Retinal pigment epithelial cell (primary cell): ENCODE data around the gene FRRS1.
"Not testable (repeated sequence)": the region's sequence is repeated elsewhere in the genome, so short reads cannot be mapped to it uniquely, and the experiment has no call there.

Source experiments
- DNase-seq: peaks from one replicate; pipeline ENCODE4 v3.0.0-alpha.2; 2010; ENCODE audit warnings: low read depth
- H3K4me3 ChIP-seq: 2 replicates; pipeline ENCODE4 v1.5.1; 2011; ENCODE audit warnings: mild to moderate bottlenecking, low read length, control low read depth, moderate library complexity
- TF ChIP-seq, protein P1 (sequence below): conservative IDR thresholded peaks from 2 replicates; pipeline ENCODE4 v1.5.1; 2011; ENCODE audit warnings: low read depth, low read length, control low read depth, inconsistent platforms

Gene FRRS1

DNA sequence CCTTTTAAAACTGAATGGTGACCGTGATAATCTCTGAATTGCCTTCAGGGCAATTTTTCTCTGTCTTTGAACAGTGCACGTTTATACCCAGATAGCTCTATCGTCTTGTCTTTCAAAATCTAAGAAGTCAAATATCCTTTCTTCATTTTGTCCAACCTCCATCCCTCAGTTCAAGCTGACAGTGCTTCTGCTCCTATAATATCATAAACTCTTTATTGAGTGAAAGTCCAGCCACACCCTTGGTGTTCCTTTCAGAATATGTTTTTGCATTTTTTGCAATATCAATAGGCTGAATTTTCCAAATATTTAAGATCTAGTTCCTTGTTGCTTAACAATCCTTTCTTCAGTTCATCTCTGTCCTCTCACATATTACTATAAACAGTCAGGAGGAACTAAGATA lies 35.1 kb upstream of the FRRS1 start:
- DNase-seq: no peak
- TF ChIP-seq, protein P1, sequence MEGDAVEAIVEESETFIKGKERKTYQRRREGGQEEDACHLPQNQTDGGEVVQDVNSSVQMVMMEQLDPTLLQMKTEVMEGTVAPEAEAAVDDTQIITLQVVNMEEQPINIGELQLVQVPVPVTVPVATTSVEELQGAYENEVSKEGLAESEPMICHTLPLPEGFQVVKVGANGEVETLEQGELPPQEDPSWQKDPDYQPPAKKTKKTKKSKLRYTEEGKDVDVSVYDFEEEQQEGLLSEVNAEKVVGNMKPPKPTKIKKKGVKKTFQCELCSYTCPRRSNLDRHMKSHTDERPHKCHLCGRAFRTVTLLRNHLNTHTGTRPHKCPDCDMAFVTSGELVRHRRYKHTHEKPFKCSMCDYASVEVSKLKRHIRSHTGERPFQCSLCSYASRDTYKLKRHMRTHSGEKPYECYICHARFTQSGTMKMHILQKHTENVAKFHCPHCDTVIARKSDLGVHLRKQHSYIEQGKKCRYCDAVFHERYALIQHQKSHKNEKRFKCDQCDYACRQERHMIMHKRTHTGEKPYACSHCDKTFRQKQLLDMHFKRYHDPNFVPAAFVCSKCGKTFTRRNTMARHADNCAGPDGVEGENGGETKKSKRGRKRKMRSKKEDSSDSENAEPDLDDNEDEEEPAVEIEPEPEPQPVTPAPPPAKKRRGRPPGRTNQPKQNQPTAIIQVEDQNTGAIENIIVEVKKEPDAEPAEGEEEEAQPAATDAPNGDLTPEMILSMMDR: no peak
- H3K4me3 ChIP-seq: no peak overlapping the region

DNA sequence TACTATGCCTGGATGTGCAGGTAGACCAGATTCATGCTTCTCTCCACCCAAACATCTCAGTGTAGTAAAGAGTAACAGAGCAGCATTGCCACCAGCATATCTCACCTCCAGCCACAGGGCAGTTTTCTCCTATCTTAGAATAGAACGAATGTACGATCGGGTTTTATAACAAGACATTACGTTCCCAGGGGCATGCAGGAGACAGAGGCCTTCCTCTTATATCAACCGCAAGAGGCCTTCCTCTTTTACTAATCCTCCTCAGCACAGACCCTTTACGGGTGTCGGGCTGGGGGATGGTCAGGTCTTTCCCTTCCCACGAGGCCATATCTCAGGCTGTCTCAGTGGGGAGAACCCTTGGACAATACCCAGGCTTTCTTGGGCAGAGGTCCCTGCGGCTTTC lies 27.4 kb upstream of the FRRS1 start:
- not testable (repeated sequence) for DNase-seq

DNA sequence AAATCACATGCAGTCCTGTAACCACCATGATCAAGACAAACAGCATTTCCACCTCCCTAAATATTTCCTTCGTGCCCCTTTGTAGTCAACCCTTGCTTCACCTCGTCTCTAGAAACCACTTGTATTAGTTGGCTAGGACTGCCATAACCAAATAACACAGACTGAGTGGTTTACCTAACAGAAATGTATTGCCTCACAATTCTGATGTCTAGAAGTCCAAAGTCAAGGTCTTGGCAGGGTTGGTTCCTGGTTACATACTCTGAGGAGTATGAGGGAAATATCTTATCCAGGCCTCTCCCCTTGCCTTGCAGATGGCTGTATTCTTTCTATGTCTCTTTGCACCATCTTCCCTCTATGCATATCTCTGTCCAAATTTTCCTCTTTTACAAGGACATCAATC lies 23.3 kb upstream of the FRRS1 start:
- DNase-seq: no peak
- no peak overlapping the region for H3K4me3 ChIP-seq
- TF ChIP-seq, protein P1: no peak

More for the DNA sequence above, 27.4 kb upstream of the FRRS1 start:
- H3K4me3 ChIP-seq: not testable (repeated sequence)

- TF ChIP-seq, protein P1: no peak
- no peak overlapping the region for H3K4me3 ChIP-seq
- no peak for DNase-seq
These were observed 22.5 kb upstream of the FRRS1 start for GRCh38 chr1:99788896-99789295.

DNA sequence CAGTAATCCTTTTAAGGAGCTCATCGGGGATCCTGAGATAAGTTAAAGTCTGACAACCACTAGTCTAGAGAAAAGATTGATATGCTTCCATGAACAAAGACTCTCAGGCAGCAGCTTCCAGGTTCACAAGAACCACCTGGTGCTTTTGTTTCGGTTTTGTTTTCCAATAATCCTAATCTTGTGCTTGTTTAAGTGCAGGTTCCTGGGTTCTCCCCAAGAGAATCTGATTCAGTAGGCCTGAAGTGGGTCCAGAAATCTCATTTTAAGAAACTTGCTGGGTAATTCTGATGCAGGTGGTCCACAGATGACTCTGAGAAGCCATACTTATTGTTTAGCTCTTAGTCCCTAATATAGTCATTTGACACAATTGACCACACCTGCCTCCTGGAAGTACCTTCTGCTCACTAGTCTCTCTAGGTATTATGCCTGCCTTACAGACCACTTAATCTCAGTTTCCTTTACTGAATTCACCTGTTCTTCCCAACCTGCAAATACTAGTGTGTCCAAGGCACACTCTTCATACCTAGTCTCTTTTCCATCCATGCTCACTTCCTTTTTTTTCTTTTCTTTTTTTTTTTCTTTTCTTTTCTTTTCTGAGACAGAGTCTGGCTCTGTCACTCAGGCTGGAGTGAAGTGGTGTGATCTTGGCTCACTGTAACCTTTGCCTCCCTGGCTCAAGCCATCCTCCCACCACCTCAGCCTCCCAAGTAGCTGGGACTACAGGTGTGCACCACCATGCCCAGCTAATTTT lies 20.5 kb upstream of the FRRS1 start:
- no peak overlapping the region for H3K4me3 ChIP-seq
- TF ChIP-seq, protein P1: no peak
- DNase-seq: no peak

GRCh38 chr1:99784809-99785255 lies 18.4 kb upstream of the FRRS1 start:
- no peak overlapping the region for H3K4me3 ChIP-seq
- TF ChIP-seq, protein P1: no peak
- DNase-seq: no peak

DNA sequence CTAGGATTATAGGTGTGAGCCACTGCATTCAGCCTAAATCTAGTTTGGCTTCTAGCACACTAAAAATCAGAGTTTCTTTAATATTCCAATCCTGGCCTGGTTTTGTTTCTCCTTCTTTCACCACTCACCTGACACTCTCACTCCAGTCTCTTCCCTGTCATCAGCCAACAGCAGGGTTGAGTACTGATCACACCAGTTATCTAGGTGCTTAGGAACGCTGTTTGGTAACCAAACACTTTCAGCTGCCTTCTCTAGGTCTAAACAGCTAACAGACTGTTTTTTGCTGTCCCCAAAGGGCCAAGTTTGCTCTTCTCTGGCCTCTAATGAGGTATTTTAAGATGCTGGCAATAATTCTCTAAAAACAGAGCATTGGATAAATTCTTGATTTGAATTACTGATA lies 17.7 kb upstream of the FRRS1 start:
- DNase-seq: no peak
- H3K4me3 ChIP-seq: no peak overlapping the region
- TF ChIP-seq, protein P1: no peak
